Epithelial cell of prostate (primary cell): ENCODE results near the gene PDIK1L.

Experiments used
- DNase-seq: peaks from one replicate; pipeline ENCODE4 v3.0.0-alpha.2; 2011; ENCODE audit warnings: low read depth, low spot score
- H3K27ac ChIP-seq: fragments of 450-650 bp; 2 replicates; pipeline ENCODE4 v1.5.1; 2017; ENCODE audit warnings: mild to moderate bottlenecking

Gene PDIK1L

DNA sequence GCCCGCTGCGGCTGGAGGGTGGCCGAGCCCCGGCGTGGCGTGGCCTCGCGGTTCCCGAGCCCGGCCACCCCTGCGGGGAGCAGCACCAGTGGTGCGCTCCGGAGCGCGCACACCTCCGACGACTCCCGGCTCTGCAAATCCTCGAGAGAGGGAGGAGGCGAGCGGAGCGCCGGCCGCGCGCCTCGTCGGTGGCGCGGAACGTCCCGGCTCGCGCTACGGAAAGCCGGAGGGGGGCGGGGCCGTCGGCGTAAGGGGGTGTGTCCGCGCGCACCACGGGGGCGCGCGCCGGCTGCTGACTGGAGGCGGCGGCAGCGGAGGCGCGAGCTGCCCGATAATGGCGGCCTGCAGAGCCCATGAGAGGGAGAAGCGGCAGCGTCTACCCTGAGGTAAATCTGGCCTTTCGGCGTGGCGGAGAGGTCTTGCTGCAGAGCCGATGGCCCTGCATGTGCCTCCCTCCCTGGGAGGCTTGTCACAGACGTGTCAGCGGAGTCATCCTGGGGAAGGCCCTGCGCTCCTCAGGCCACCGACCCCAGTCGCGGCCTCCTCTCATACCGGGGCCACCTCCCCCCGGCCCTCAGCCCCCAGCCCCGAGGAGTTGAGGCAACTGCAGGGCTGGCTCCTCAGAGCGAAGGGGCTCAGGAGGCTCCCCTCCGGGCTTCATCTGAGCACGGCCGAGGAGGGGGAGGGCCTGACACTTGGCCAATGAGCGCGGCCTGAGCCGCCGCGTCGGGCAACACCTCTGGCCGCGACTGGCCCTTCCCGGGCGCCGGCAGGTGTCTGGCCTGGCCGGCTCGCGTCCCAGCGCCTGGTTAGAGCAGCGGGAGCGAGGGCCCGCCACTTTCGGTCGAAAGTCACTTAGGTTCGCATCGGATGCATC lies at the start of gene PDIK1L:
Gene PDIK1L (plus strand): TSS at position 295 of the 877 bp plus-strand sequence. CDS start 2,485 bp downstream, outside the sequence.
- DNase-seq, result peak; percentile 83
- H3K27ac ChIP-seq, result peak within 1 kb of the TSS; percentile 88

DNA sequence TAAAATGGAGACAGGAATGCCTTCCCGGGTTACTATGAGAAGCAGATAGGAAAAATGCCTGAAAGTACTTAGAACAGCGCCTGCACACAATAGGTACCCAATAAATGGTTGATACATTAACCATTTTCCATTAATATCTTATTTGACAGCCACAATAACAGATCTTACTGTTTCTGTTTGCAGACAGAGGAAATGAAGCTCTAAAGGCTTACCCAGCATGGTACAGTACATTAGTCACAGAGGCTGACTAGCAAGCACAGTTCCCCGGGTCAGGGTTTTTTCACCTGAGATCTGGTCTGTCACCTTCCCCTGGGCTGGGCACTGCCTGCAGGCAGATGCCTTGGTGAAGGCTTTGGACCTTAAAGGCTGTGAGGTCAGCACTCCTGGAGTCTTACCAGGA lies 47.1 kb upstream of the PDIK1L start:
- no peak for DNase-seq
- no peak overlapping the region for H3K27ac ChIP-seq

DNA sequence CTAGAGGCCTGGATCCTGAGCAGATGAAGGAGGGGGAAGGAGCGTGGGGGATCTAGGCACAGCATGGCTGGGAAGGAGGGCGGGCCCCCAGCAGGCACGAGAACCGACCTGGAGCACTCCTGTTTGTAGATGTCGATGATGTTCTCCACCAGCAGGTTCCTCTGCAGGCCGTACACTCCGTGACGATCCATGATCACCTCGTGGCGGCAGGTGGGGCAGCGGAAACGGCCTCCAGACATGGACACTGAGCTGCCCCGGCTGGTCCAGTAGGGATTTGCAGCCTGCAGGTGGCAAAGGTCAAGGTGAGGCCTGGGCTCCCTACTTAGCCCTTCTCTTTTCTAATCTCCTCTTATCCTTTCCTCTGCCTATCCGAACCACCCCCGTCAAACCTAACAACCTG lies 45.5 kb upstream of the PDIK1L start:
- no peak overlapping the region for H3K27ac ChIP-seq
- no peak for DNase-seq

DNA sequence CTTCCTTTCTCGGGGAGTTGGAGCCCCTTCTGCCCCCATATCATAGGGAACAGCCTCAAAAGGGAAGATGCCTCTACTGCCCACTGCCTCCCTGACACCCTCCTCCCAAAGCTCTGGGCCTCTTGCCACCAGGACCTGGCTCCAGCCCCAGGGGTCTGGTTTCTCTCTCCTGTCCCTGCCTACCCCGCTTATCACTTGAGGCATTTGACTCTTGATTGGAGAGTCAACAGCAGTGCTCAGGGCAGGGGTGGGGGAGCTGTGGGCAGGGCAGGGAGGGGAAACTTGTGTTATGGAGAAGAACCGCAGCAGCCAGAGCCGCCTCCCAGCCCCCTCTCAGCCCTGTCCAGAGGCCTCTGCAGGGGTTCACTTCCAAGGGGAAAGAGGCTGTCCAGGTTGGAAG lies 44.8 kb upstream of the PDIK1L start:
- H3K27ac ChIP-seq, result no peak overlapping the region
- DNase-seq, result no peak

DNA sequence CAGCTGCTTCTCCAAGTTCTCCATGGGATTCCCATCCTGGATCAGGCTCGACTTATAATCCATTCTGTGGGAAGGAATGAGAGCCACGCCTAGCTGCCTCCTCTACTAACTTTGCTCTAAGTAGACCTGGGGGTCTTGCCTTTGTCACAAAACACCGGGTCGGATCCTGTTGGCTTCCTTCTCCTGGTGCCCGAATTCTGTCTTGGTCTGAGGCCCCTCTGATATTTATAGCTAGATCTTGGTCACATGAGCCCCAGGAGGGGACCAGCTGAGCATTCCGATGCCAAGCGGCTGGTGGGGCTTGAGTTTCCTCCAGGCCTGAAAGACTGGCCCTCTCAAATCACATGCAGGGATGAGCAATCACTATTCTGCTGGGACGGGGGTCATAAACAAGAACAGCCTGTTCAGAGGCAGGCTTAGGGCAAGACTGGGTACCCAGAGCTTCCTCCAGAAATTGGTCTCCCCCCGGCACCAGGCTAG lies 44.2 kb upstream of the PDIK1L start, which contains the start of gene TRIM63:
Gene TRIM63 (minus strand): TSS at position 199 of the 480 bp plus-strand sequence. CDS start 136 bp downstream, at position 63.
- H3K27ac ChIP-seq, result peak within 1 kb of the TSS; percentile 21
- DNase-seq, result no peak

DNA sequence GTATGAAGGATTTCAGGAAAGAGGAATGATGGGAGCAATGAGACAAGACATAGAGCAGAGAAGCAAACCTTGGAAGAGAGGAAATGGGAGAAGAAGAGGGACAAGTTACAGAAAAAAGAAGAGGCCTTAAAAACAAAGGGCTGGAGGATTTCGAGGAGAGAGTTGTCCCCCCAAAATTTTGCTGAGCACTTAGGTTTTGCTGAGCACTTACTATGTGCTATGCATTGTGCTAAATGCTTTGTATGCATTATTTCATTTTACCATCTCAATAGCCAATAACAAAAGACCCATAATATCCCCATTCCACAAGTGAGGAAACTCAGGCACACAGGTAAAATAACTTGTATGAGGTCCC lies 41.7 kb upstream of the PDIK1L start:
- H3K27ac ChIP-seq, result no peak overlapping the region
- no peak for DNase-seq

DNA sequence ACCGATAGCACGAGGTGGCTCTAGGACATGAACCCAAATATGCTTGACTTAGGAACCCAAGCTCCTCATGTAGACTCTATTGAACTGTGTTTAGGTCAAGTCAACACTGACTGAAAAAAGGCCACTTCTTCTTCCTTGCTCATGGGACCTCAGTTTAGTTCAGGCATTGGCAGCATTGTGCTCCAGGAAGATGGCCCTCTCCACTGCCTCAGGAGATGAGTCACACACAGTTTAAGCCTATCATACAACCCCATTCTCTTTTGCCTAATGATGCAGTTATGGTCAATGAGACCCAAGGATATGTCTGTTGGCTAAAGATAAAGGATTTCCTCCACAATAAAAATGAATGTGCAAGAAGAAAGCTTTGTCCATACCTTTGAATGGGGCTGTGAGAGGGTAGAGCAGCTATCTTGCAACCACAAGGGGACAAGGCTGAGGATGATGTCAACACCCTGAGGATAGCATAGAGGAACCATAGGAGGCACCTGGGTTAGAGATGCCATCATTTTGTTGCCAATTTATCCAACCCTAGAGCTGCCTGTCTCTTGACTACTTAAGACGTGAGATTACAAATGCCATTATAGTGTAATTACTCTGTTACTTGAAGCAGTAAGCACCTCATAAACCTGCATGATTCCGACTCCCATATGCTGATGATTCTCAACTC lies 41.2 kb upstream of the PDIK1L start:
- no peak overlapping the region for H3K27ac ChIP-seq
- DNase-seq, result no peak

DNA sequence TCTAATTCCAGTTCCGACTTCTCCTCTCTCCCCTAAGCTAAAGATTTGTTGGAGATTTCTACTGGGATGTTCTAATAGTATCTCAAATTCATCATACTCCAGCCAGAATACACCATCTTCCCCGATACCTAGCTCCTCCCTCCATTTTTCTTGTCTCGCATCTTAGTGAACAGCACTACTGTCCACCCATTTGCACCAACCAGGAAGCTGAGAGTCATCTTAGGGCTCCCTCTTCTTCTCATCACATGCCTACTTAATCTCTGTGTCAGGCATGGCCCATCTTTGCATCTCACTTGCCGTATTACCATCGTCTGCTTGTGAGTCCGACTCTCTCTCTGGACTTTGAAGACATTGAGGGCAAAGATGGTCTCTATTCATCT lies 40.7 kb upstream of the PDIK1L start:
- DNase-seq, result no peak
- no peak overlapping the region for H3K27ac ChIP-seq

DNA sequence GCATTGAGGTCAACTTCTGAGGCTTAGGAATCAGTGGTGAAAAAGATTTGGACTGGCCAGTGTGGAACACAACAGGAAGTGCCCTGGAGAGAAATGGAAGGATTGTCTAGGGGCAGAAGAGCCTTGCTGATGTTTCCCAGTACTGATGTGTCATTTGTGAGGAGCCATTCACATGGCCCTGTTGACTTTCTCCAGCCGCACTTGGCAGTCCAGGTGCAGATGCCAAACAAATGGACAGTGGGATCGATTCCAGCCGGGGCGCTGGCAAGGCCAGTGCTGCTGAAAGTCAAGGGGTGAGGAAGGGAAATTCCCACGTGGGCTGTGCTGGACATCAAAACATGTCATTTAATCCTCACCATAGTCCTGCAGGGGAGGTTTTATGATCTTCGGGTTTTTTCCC lies 39.3 kb upstream of the PDIK1L start:
- DNase-seq, result no peak
- H3K27ac ChIP-seq, result no peak overlapping the region

DNA sequence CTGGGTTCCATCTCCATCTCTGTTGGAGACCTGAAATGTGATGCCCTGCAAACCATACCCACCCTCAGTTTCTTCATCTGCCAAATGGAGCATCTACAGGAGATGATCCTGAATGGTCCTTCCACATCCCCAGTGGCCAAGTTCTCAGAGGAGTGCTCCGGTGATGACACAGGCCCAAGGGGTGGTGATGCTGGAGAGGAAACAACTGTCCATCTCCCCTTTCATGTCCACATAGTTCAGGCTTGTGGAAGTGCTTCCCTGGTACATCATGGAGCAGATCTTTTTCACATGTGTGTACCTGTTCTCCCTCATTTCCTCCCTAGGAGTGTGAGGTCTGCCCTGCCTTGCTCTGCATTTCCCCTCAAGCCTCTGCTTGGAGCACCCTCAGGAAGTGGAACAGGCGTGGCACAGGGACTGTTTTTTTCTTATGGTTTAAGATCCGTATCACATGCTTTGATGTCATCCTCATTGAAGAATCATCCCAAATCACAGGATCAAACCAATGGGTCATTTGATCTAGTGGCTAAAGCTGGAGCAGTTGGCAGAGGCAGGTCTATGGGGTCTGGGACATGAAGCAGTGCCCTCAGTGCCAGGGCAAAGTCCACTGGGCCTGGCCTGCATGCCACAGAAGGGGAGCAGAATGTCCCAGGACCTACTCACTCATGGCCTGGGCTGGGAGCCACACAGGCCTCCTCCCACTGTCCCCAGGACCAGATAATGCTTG lies 36.0 kb upstream of the PDIK1L start:
- no peak for DNase-seq

DNA sequence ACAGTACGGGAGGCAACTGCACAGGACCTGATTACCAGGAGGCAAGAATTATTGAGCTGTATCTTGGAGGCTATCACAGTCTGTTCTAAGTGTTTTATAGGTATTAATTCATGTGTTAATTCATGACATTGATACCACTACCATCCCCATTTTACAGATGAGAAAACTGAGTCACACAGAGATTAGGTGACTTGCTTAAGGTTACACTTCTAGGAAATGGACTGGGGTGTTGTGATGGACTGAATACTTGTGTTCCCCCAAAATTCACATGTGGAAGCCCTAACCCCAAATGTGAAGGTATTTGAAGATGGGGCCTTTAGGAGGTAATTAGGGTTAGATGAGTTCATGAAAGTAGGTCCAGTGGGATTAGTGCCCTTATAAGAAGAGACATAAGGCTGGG lies 34.1 kb upstream of the PDIK1L start:
- H3K27ac ChIP-seq, result no peak overlapping the region
- DNase-seq, result no peak

More for the DNA sequence above, 36.0 kb upstream of the PDIK1L start:
- no peak overlapping the region for H3K27ac ChIP-seq

DNA sequence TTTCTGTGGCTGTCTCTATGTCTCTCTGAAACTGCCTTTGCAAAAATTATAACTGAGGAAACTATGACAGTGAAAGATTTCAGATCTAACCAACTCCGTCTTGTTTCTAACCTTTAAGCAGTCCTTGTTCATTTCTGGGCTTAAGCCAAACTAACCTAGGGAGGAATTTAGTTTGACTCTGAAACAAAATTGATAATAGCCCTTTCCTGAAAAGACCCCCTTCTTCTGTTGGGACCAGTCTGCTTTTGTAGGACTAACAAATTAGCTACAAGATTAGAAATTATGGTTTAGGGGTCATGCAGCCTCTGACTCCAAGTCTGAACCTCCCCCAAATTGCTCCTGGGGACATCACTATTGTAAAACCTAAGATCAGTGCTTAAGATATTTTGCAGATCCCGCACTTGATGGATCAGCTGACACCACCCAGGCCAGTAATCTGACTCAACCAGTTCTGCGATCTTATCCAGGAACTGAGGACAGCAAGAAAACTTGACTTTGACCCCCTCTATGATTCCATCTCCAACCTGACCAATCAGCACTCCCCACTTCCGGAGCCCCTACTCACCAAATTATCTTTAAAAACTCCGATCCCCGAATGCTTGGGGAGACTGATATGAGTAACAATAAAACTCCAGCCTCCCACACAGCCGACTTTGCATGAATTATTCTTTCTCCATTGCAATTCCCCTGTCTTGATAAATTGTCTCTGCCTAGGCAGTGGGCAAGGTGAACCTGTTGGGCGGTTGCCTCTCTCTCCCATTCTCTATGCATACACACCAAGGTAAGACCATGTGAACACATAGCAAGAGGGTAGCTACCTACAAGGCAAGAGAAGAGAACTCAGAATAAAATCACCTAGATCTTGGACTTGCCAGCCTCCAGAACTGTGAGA lies 33.1 kb upstream of the PDIK1L start:
- no peak for DNase-seq
- no peak overlapping the region for H3K27ac ChIP-seq

DNA sequence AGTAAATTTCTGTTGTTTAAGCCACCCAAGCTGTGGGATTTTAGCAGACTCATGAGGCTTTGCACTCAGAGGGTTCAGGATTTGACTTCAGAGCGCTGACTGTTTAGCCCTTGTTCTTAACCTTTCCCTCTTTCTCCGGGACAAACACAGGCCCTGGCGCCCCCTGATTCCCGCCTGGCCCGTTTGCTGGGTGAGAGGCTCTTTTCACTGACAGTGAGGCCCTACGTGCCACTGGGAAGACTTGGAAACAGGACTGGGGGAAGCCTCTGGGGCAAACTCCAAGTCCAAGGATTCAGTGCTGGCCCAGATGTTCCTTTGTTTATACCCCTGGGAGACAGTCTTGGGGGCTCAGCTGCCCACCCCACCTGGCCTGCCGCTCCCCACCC lies 32.5 kb upstream of the PDIK1L start:
- no peak for DNase-seq
- no peak overlapping the region for H3K27ac ChIP-seq

DNA sequence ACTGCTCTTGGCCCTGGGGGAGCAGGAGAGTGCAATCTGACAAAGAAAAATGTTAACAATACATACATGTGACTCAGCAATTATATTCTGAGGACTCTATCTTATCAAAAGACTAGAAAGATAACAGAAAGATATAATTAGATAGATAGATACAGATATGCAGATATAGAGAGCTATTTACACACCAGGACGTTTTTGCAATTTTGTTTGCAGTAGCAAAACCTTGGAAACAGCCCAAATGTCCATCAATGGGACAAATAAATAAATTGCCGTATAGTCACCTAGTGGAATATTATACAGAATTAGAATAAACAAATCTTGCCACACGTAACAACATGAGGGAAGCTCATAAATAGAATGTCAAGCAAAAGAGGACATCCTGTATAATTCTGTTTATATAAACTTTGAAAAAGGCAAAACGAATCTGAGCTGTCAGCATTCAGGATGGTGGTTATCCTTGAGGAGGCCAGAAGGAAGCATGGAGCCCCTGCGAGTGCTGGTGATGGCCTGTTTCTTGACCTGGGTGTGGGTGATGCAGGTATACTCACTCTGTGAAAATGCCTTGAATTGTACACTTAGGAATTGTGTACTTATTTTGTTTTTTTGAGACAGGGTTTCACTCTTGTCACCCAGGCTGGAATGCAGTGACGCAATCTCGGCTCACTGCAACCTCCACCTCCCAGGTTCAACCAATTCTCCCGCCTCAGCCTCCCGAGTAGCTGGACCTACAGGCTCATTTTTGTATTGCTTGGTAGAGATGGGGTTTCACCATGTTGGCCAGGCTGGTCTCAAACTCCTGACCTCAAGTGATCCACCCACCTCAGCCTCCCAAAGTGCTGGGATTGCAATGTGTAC lies 31.4 kb upstream of the PDIK1L start:
- H3K27ac ChIP-seq, result no peak overlapping the region
- DNase-seq, result no peak

DNA sequence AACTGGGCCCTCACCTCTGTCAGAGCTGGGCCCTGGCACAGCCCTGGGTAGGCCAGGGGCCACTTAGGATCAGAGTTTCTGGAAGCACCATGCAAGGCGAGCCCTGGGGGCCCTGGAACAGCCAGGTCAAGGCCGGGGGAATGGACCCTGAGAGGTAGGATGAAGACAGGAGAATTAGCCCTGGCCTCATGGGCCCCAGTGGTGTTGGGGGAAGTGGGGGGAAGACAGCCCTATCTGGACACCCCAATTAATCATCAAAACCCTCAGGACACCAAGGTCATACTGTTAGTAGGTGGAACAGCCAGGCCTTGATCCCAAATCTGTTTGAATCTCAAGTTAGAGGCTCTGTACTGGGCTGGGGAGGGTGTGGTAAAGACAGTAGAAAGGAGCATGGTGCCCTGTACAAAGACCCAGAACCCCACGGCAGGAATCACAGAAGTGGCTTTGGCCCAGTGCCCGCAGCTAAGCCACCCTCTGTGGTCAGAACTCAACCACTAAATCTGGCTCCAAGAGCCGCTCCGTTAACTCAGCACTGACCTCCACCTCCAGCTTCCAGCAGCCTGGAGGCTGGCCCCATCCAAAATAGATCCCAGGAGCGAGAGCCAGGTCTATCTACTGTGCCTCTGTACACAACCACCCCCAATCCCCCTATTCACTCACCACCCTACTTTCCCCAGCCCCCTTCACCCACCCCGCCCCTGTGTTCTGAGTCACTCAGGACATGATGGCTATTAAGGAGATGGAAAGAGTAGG lies 30.2 kb upstream of the PDIK1L start:
- no peak for DNase-seq
- no peak overlapping the region for H3K27ac ChIP-seq

DNA sequence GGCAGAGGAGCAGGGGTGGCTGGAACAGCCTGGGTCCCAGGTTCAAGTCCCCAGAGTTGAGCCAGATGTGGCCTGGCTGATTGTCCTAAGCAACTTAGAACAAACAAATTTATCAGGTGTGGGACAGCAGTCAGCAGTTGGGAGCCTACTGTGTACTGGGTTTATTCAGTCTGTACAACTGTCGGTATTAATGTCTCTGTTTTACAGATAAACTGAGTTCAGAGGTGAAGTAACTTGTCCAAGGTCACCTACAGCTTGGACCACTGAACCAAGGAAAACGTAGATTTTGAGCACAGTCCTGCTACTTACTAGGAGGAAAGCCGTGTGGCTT lies 29.6 kb upstream of the PDIK1L start:
- no peak overlapping the region for H3K27ac ChIP-seq
- DNase-seq, result no peak

DNA sequence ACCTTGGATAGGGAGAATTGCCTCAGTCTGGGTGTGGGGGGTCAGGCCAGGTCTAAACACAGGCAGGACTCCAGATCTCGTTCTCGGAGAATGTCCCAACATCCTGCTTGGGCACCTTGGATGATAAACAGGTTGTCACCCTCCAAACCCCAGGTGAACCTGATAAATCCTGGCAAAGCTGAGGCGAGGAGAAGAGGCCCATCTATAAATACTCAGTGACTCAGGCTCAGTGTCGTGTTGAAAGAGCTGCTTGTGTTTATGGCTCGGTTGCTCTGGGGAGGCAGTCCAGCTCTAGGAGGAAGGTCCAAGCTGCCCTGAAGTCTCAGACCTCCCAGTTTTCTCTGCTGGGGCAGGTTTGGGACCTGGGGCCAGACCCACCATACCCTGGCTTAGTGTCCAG lies 28.4 kb upstream of the PDIK1L start:
- H3K27ac ChIP-seq, result no peak overlapping the region

DNA sequence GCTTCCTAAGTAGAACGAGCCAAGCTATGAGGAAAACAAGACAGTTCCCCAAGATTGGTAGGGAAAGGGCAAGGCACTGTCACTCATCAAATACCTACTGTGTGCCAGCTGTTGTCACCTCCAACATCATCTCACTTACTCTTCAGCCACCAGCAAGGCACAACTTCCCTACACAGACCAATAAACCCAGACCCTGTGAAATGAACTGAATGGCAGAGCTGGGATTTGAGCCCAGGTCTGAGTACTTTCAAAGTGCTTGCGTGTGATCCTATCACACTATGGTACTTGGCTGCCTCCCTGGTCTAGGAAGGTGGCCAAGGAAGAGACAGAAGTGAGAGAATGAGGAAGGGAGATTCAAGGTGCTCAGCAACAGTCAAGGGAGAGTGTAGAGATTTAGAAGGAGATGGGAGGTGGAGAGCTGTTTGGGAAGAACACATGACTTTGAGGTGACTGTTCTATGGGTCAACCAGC lies 27.5 kb upstream of the PDIK1L start:
- no peak overlapping the region for H3K27ac ChIP-seq
- DNase-seq, result no peak

More for the DNA sequence above, 28.4 kb upstream of the PDIK1L start:
- DNase-seq, result no peak
